Kidney (tissue), 14 donors: ENCODE results near the gene GP1BB. TPM values are rescaled to one million over a fixed set of nuclear protein-coding genes. Genes with fewer than 3 reads are reported as not detected.

ENCODE experiments used
- DNase-seq, 5 donors: peaks; one replicate each; pipeline ENCODE4 v3.0.0-alpha.2; 2013 to 2020
- FAIRE-seq: peaks from 2 replicates; lab custom pipeline; 2012; peaks lifted over from hg19 to GRCh38; lab: Jason Lieb, UNC
- H3K27ac ChIP-seq, 2 donors: one replicate each; pipeline ENCODE4 v1.7.0; 2013; ENCODE audit warnings: low read depth in 2 of 2, low read length in 2 of 2, inconsistent platforms in 1 of 2
- H3K27me3 ChIP-seq: one replicate; pipeline ENCODE4 v1.7.1; 2013; ENCODE audit warnings: low read length, inconsistent platforms; ENCODE audit not compliant: control insufficient read depth, insufficient read depth
- H3K36me3 ChIP-seq, 3 donors: one replicate each; pipeline versions ENCODE4 v1.7.0 to v1.7.1; 2013; ENCODE audit warnings: low read length in 3 of 3, control low read depth in 1 of 3, inconsistent platforms in 1 of 3; ENCODE audit not compliant: insufficient read depth in 3 of 3, control insufficient read depth in 2 of 3
- H3K4me1 ChIP-seq, 3 donors: one replicate each; pipeline versions ENCODE4 v1.7.0 to v1.7.1; 2013; ENCODE audit warnings: low read length in 3 of 3, inconsistent platforms in 1 of 3, low read depth in 1 of 3; ENCODE audit not compliant: control insufficient read depth in 2 of 3, insufficient read depth in 2 of 3
- H3K4me3 ChIP-seq, 3 donors: one replicate each; pipeline versions ENCODE4 v1.7.0 to v1.8.1; 2013; ENCODE audit warnings: low read length in 3 of 3, control low read depth in 1 of 3, inconsistent platforms in 1 of 3
- H3K9ac ChIP-seq, 3 donors: one replicate each; pipeline versions ENCODE4 v1.7.0 to v1.7.1; 2013; ENCODE audit warnings: low read length in 3 of 3, control low read depth in 1 of 3, inconsistent platforms in 1 of 3
- H3K9me3 ChIP-seq, 3 donors: one replicate each; pipeline versions ENCODE4 v1.7.0 to v1.7.1; 2013; ENCODE audit warnings: low read length in 3 of 3, control low read depth in 1 of 3, inconsistent platforms in 1 of 3; ENCODE audit not compliant: control insufficient read depth in 2 of 3, insufficient read depth in 1 of 3
- CTCF ChIP-seq: IDR thresholded peaks from 3 replicates; pipeline ENCODE4 v1.5.1; 2012; ENCODE audit warnings: mild to moderate bottlenecking, moderate library complexity, borderline replicate concordance; ENCODE audit not compliant: insufficient read depth; ENCODE audit errors: extremely low read depth
- intact Hi-C: fragments of 100-400 bp; cut with DNase I; formaldehyde crosslinking; loops from one replicate; pipeline ENCODE4 v1.11.1; 2022
- polyA plus RNA-seq: library from polyadenylated mRNA; stranded (reverse); fragments of 350-450 nt; fragmentation: Illumina TruSeq; extraction: RNeasy Lipid Tissue Mini Kit (QIAGEN cat#74804); gene quantifications from one replicate; pipeline ENCODE4 v1.2.3, GENCODE V29; 2014; ENCODE audit warnings: low read depth, low replicate concordance; ENCODE audit not compliant: insufficient read depth
- total RNA-seq: library from RNA; stranded (reverse); fragmentation: NEBNext Ultra II Directional; extraction: Animal tissue kit (Norgen Biotek cat#: 25700); gene quantifications from one replicate; pipeline ENCODE4 v1.2.1, GENCODE V29; 2021
- donor health status: control.
- donor health status: control.
- donor health status: control.
- donor health status: control.
- donor health status: control.
- donor health status: DM: yes; HTN: yes; CAD: no.
- donor health status: Normal renal cell carcinoma (clear cell type).

Gene GP1BB
- total and polyA plus RNA-seq, 2 donors from 2014 or later: 1.9 to 4.1 TPM

GRCh38 chr22:19728271-19728670 lies 4.9 kb downstream of the GP1BB start:
- DNase-seq (no peak), FAIRE-seq (no peak)
- intact Hi-C loops: no loop called here
- Histone ChIP-seq H3K9me3 (no peaks in the 10 kb centered on the region), H3K27ac (no peak overlapping the region), H3K4me3 (no peak overlapping the region), H3K27me3 (peaks cover 8% of the 10 kb centered on the region), H3K9ac (no peak overlapping the region), H3K36me3 (no peaks in the 10 kb centered on the region), H3K4me1 (peaks cover 0 to 8% (median 0%) of the 10 kb centered on the region in 3 donors)
- no peak for TF ChIP-seq CTCF

- Histone ChIP-seq H3K27me3 (peaks cover 8% of the 10 kb centered on the region), H3K4me1 (peaks cover 0 to 7% (median 0%) of the 10 kb centered on the region in 3 donors), H3K27ac (no peak overlapping the region), H3K36me3 (no peaks in the 10 kb centered on the region), H3K4me3 (no peak overlapping the region), H3K9ac (no peak overlapping the region), H3K9me3 (no peaks in the 10 kb centered on the region)
- intact Hi-C loops: no loop called here
- FAIRE-seq (no peak), DNase-seq (no peak)
- TF ChIP-seq CTCF: no peak
Measured at GRCh38 chr22:19728836-19729235, 5.5 kb downstream of the GP1BB start.

GRCh38 chr22:19729507-19729906 lies 6.2 kb downstream of the GP1BB start:
- no peak for FAIRE-seq
- no peak overlapping the region for H3K27ac ChIP-seq
- H3K4me1 ChIP-seq: peaks cover 0 to 4% (median 0%) of the 10 kb centered on the region in 3 donors
- no peak for TF ChIP-seq CTCF
- H3K9me3 ChIP-seq: no peaks in the 10 kb centered on the region
- H3K9ac ChIP-seq: no peak overlapping the region
- H3K27me3 ChIP-seq: peaks cover 7% of the 10 kb centered on the region
- intact Hi-C loops: no loop called here
- H3K4me3 ChIP-seq: no peak overlapping the region
- H3K36me3 ChIP-seq: no peaks in the 10 kb centered on the region
- DNase-seq: no peak

GRCh38 chr22:19730198-19730597 lies 6.9 kb downstream of the GP1BB start:
- no peak overlapping the region for H3K27ac ChIP-seq
- DNase-seq (no peak), FAIRE-seq (no peak)
- peaks cover 1% of the 10 kb centered on the region for H3K27me3 ChIP-seq
- H3K4me1 ChIP-seq: peaks cover 0 to 4% (median 0%) of the 10 kb centered on the region in 3 donors
- H3K4me3 ChIP-seq: no peak overlapping the region
- H3K36me3 ChIP-seq: no peaks in the 10 kb centered on the region
- intact Hi-C loops: loop anchor here (5.0 kb wide), 1 partner anchor 182 kb away; no protein-coding TSS in a partner anchor
- TF ChIP-seq CTCF: no peak
- no peaks in the 10 kb centered on the region for H3K9me3 ChIP-seq
- H3K9ac ChIP-seq: no peak overlapping the region
